Calu3 (cell line): ENCODE results near the gene DCANP1. TPM values are rescaled to one million over a fixed set of nuclear protein-coding genes. Genes with fewer than 3 reads are reported as not detected.

Source experiments
- BruUV-seq: library from RNA; stranded (reverse); fragments of 400-500 nt; replicated peaks from 2 replicates; lab custom pipeline; 2021; lab: Mats Ljungman, UMichigan
- CTCF ChIA-PET: fragments of 300-600 bp; sonication (Branson Sonifier 250); formaldehyde crosslinking; loops from one replicate; lab custom pipeline; 2022; ENCODE audit warnings: antibody characterized with exemption; lab: Charles Lee
- DNase-seq: peaks from one replicate; pipeline ENCODE4 v3.0.0; 2022
- H3K27ac Mint-ChIP-seq: one replicate; pipeline ENCODE4 v1.8.0; 2022; ENCODE audit warnings: mixed read lengths; ENCODE audit not compliant: unreplicated experiment
- H3K27me3 Mint-ChIP-seq: one replicate; pipeline ENCODE4 v1.8.0; 2022; ENCODE audit warnings: mixed read lengths; ENCODE audit not compliant: unreplicated experiment
- H3K36me3 Mint-ChIP-seq: one replicate; pipeline ENCODE4 v1.8.0; 2022; ENCODE audit warnings: mild to moderate bottlenecking, moderate library complexity, mixed read lengths; ENCODE audit not compliant: insufficient read depth, unreplicated experiment
- H3K4me1 Mint-ChIP-seq: one replicate; pipeline ENCODE4 v1.8.0; 2022; ENCODE audit warnings: mild to moderate bottlenecking, low read depth, mixed read lengths; ENCODE audit not compliant: unreplicated experiment
- H3K4me3 Mint-ChIP-seq: one replicate; pipeline ENCODE4 v1.8.0; 2022; ENCODE audit warnings: mild to moderate bottlenecking, low read depth, moderate library complexity, mixed read lengths; ENCODE audit not compliant: unreplicated experiment
- H3K9me3 Mint-ChIP-seq: one replicate; pipeline ENCODE4 v1.8.0; 2022; ENCODE audit warnings: low read depth, mixed read lengths; ENCODE audit not compliant: unreplicated experiment
- CTCF ChIP-seq: fragments of 200-600 bp; IDR thresholded peaks from one replicate; pipeline ENCODE4 v1.8.0; 2022; ENCODE audit warnings: antibody characterized with exemption; ENCODE audit not compliant: unreplicated experiment
- intact Hi-C: fragments of 100-400 bp; cut with micrococcal nuclease; formaldehyde crosslinking; loops from one replicate; pipeline ENCODE4 v1.10.0; 2022; ENCODE audit not compliant: unreplicated experiment
- total RNA-seq: library from RNA; stranded (reverse); gene quantifications from 2 replicates; pipeline ENCODE4 v1.2.3, GENCODE V29; 2022

The DCANP1 gene
- total RNA-seq, 1 experiment from 2014 or later = not detected

- no peak for DNase-seq
- Mint-ChIP-seq H3K27me3 (peaks cover 54% of the 10 kb centered on the region), H3K36me3 (no peaks in the 10 kb centered on the region), H3K9me3 (no peaks in the 10 kb centered on the region), H3K4me3 (no peak overlapping the region), H3K4me1 (peaks cover 7% of the 10 kb centered on the region), H3K27ac (no peak overlapping the region)
- BruUV-seq = no TSS peak
- intact Hi-C loops = no loop called here
- TF ChIP-seq CTCF = no peak
- CTCF ChIA-PET = no interaction called here
Measured at GRCh38 chr5:135453613-135454012, 6.5 kb upstream of the DCANP1 start.

DNA sequence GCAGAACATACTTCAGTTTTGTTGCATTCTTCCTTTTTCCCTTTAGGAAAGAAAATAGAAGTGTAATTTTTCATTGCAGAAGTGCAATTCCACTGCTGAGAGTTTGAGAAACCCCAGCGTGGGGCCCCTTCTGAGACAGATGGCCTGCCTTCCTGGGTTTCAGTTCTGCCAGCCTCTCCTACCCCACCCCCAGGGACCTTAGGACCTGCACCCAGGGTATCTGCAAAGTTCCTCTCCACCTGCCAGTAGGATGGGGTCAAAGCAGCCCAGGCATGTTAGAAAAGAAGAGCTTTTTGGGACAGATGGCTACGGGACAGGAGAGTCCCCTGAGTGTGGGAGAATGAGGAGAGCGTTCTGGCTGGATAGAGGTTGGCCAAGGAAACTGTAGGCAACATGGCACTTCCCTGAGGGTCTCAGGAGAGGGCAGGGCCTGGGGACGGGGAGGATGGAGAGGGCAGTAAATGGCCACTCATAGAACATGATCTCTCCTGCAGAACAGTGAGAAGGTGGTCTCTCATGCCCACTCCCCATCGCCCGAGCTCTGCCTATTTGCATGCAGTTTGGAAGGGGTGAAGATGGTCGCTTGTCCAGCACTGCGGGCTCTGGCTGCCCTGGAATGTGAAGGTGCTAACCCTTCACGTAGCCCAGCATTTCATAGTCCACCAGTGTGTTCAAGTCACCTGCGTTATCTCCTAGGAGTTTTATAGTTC is 5.3 kb upstream of the DCANP1 start, which contains the start of gene TIFAB:
TIFAB (minus strand) TSS at position 31 of the 710 bp plus-strand sequence. CDS start 2,412 bp downstream, outside the sequence.
- no peak within 1 kb of the TSS for H3K4me3 Mint-ChIP-seq
- TF ChIP-seq CTCF = no peak
- no TSS peak for BruUV-seq
- no peaks in the 10 kb centered on the region for H3K36me3 Mint-ChIP-seq
- no peaks in the 10 kb centered on the region for H3K9me3 Mint-ChIP-seq
- H3K27me3 Mint-ChIP-seq = peaks cover 63% of the 10 kb centered on the region
- intact Hi-C loops = no loop called here
- no peak within 1 kb of the TSS for H3K27ac Mint-ChIP-seq
- H3K4me1 Mint-ChIP-seq = peaks cover 10% of the 10 kb centered on the region
- CTCF ChIA-PET = no interaction called here
- DNase-seq = no peak

DNA sequence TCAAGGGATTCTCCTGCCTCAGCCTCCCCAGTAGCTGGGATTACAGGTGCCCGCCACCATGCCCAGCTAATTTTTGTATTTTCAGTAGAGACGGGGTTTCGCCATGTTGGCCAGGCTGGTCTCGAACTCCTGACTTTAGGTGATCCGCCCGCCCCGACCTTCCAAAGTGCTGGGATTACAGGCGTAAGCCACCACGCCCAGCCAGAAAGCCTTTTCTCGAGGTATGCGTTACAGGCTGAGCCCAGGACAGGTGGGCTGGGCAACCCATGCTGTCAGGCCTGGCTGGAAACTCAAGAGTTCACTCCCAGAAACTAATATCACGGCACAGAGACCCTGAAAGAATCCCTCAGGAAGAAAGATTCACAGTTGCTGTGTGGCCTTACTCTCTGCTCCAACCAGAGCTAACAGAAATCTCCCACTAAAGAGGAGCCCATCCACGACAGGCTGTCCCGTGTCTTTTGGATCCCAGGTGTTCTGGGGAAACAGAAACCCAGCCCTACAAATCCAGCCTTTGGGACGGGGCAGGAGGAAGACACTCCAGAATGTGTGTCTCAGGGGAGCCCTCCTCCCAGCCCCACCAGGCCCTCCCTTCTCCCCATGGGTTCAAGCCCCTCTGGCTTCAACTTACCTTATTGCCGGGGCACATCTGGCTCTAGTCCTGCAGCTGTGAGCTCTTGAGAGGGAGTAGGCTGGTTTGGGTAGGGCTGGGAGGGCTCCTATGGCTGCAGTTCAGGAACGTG is 4.6 kb upstream of the DCANP1 start:
- H3K27ac Mint-ChIP-seq = no peak overlapping the region
- intact Hi-C loops = no loop called here
- peaks cover 10% of the 10 kb centered on the region for H3K4me1 Mint-ChIP-seq
- BruUV-seq = no TSS peak
- no peak overlapping the region for H3K4me3 Mint-ChIP-seq
- peaks cover 71% of the 10 kb centered on the region for H3K27me3 Mint-ChIP-seq
- no peaks in the 10 kb centered on the region for H3K9me3 Mint-ChIP-seq
- CTCF ChIA-PET = no interaction called here
- H3K36me3 Mint-ChIP-seq = no peaks in the 10 kb centered on the region
- no peak for DNase-seq
- no peak for TF ChIP-seq CTCF

DNA sequence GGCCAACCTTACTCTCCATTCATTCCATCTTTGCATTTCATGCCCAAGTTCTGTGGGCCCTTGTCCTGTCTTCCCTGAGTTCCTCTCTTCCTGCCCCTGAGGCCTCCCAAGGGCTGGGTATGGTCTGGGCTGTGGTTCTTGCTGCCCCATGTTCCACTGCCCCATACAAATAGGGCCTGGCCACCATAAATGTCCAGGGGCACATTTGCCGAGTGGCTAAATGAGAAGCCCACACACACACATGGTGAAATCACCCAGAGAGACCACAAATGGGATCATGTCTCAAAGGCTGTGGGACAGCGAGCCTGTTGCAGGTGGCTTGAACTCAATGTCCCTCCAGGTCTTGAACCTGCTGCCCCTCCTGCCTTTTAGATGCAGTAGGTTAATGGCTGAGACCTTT is 3.8 kb upstream of the DCANP1 start:
- Mint-ChIP-seq H3K4me3 (no peak overlapping the region), H3K36me3 (no peaks in the 10 kb centered on the region), H3K27ac (no peak overlapping the region), H3K4me1 (peaks cover 10% of the 10 kb centered on the region), H3K9me3 (no peaks in the 10 kb centered on the region), H3K27me3 (peaks cover 78% of the 10 kb centered on the region)
- BruUV-seq = no TSS peak
- DNase-seq = no peak
- intact Hi-C loops = no loop called here
- CTCF ChIA-PET = no interaction called here
- TF ChIP-seq CTCF = no peak
